ENCODE measurements around the gene CASKIN1.

DNA sequence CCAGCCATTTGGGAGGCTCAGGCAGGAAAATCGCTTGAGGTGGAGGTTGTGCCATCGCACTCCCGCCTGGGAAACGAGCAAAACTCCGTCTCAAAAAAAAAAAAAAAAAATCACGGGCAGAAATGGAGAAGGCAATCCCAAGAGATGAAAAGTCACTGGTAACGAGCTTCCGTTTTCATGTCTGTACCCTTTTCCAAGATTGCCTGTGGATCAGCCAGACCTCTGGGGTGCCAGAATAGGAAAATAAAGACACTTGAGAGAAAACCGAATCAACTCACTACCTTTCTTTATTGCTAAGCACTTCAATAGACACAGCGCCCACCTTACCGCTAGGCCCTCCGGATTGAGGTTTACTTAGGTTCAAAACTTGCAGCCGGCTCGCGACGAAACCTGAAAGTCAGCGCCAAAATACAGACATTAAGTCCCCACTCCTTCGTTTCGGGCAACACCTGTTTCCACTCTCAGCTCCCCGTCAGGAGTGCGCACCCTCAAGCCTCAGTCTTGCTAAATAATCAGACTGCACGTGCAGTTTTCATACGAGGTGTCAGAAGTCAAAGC, 41.8 kb downstream of the CASKIN1 start:
- no peak for TF ChIP-seq CTCF (IDR thresholded peaks at IDR 0.05)
- no peak for TF ChIP-seq POLR2A (IDR thresholded peaks at IDR 0.05)
